ENCODE results near the gene LRRC9.

Gene LRRC9

DNA sequence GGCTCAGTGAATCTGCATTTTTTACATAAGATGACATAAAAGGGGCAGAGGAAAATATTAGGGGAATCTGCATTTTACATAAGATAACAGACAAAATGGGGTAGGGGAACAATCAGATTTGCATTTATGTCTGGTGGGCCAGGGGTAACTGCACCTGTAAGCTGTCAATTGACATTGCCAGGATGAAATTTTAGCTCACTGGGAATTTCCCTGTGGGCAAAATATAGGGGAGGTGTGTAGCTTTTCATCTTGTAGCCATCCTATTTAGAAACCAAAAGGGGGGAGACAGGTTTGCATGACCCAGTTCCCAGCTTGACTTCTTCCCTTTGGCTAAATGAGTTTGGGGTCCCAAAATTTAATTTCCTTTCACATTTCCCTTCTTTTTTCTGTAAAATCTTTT is 175.3 kb downstream of the LRRC9 start:
- no peak overlapping the region for H3K4me3 ChIP-seq (ENCODE audit: low read depth, low read length)
- H3K36me3 ChIP-seq (ENCODE audit: control insufficient read depth in 2 of 2, insufficient read depth in 1 of 2, low read length in 2 of 2): peaks cover 4 to 13% of the 10 kb centered on the region in 2 experiments; a peak in 2 of 3 replicates
- H3K27ac ChIP-seq (ENCODE audit: extremely low read depth, low read depth, low read length): no peak overlapping the region
- H3K4me1 ChIP-seq (ENCODE audit: control insufficient read depth, insufficient read depth, low read length): peaks cover 19% of the 10 kb centered on the region
- H3K9me3 ChIP-seq (ENCODE audit: control insufficient read depth, insufficient read depth, low read depth, low read length): no peaks in the 10 kb centered on the region
- ChIA-PET CTCF (interaction anchor here (1.1 kb wide), 1 partner anchor 519 kb away, joined by 4 read pairs; the partner anchor contains the start of gene CCDC175), POLR2A (interaction anchor here (0.8 kb wide), 1 partner anchor 70 kb away, joined by 5 read pairs; the partner anchor contains the start of gene DHRS7)
- TF ChIP-seq ZNF335 (tag by site-specific recombination; conservative IDR thresholded peaks at IDR 0.05): no peak
- TF ChIP-seq, protein P1, sequence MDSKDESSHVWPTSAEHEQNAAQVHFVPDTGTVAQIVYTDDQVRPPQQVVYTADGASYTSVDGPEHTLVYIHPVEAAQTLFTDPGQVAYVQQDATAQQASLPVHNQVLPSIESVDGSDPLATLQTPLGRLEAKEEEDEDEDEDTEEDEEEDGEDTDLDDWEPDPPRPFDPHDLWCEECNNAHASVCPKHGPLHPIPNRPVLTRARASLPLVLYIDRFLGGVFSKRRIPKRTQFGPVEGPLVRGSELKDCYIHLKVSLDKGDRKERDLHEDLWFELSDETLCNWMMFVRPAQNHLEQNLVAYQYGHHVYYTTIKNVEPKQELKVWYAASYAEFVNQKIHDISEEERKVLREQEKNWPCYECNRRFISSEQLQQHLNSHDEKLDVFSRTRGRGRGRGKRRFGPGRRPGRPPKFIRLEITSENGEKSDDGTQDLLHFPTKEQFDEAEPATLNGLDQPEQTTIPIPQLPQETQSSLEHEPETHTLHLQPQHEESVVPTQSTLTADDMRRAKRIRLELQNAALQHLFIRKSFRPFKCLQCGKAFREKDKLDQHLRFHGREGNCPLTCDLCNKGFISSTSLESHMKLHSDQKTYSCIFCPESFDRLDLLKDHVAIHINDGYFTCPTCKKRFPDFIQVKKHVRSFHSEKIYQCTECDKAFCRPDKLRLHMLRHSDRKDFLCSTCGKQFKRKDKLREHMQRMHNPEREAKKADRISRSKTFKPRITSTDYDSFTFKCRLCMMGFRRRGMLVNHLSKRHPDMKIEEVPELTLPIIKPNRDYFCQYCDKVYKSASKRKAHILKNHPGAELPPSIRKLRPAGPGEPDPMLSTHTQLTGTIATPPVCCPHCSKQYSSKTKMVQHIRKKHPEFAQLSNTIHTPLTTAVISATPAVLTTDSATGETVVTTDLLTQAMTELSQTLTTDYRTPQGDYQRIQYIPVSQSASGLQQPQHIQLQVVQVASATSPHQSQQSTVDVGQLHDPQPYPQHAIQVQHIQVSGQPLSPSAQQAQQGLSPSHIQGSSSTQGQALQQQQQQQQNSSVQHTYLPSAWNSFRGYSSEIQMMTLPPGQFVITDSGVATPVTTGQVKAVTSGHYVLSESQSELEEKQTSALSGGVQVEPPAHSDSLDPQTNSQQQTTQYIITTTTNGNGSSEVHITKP (tag by site-specific recombination; IDR thresholded peaks at IDR 0.05): peak; percentile 70; the same call in 1 of the 2 replicates
- TF ChIP-seq ZNF112 (tag by site-specific recombination; IDR thresholded peaks at IDR 0.05): no peak
- TF ChIP-seq, protein P2, sequence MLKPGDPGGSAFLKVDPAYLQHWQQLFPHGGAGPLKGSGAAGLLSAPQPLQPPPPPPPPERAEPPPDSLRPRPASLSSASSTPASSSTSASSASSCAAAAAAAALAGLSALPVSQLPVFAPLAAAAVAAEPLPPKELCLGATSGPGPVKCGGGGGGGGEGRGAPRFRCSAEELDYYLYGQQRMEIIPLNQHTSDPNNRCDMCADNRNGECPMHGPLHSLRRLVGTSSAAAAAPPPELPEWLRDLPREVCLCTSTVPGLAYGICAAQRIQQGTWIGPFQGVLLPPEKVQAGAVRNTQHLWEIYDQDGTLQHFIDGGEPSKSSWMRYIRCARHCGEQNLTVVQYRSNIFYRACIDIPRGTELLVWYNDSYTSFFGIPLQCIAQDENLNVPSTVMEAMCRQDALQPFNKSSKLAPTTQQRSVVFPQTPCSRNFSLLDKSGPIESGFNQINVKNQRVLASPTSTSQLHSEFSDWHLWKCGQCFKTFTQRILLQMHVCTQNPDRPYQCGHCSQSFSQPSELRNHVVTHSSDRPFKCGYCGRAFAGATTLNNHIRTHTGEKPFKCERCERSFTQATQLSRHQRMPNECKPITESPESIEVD (tag by site-specific recombination; IDR thresholded peaks at IDR 0.05): no peak
- TF ChIP-seq, protein P3, sequence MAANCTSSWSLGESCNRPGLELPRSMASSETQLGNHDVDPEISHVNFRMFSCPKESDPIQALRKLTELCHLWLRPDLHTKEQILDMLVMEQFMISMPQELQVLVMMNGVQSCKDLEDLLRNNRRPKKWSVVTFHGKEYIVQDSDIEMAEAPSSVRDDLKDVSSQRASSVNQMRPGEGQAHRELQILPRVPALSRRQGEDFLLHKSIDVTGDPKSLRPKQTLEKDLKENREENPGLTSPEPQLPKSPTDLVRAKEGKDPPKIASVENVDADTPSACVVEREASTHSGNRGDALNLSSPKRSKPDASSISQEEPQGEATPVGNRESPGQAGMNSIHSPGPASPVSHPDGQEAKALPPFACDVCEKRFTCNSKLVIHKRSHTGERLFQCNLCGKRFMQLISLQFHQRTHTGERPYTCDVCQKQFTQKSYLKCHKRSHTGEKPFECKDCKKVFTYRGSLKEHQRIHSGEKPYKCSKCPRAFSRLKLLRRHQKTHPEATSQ (tag by site-specific recombination; IDR thresholded peaks at IDR 0.05): no peak

DNA sequence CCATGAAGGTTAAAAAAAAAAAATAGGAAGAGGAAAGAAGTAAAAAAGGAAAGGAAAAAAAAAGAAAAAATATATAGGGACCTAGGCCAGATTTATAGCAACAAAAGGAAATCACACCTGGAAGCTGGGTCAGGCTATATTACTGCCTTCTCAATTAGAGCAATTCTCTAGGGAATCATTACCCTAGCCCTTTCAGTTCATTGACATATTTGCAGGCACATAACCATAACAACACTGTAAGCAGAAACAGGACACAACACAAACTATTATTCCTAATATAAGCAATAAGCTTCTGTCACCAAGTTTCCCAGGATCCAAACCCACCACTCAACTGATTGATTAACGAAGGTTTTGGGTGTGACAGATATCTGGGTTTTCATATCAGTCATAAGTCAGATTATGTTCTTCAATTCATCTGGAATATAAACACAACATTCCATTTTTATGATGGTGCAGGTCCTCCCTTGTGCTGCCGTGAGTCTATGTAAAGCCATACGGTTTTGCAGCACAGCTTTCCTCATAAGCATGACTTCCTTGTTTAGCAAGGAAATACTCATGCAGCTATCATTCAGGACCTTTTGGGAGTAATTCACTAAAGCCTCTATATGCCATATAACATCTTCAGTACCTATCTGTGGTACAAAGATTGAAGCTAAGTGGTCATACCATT is 176.0 kb downstream of the LRRC9 start:
- Histone ChIP-seq H3K27ac (ENCODE audit: extremely low read depth, low read depth, low read length) (no peak overlapping the region), H3K9me3 (ENCODE audit: control insufficient read depth, insufficient read depth, low read depth, low read length) (no peaks in the 10 kb centered on the region), H3K36me3 (ENCODE audit: control insufficient read depth in 2 of 2, insufficient read depth in 1 of 2, low read length in 2 of 2) (peaks cover 4 to 13% of the 10 kb centered on the region in 2 experiments; a peak in 2 of 3 replicates), H3K4me3 (ENCODE audit: low read depth, low read length) (no peak overlapping the region), H3K4me1 (ENCODE audit: control insufficient read depth, insufficient read depth, low read length) (peaks cover 15% of the 10 kb centered on the region)
- ChIA-PET CTCF (interaction anchor here (0.6 kb wide), 1 partner anchor 254 kb away, joined by 5 read pairs; no protein-coding TSS in a partner anchor), POLR2A (interaction anchor here (0.8 kb wide), 1 partner anchor 69 kb away, joined by 5 read pairs; the partner anchor contains the start of gene DHRS7)
- TF ChIP-seq ZNF223 (tag by site-specific recombination; IDR thresholded peaks at IDR 0.05) (no peak), ZNF133 (tag by site-specific recombination; IDR thresholded peaks at IDR 0.05) (no peak), ZFP69B (tag by site-specific recombination; IDR thresholded peaks at IDR 0.05) (no peak), ZSCAN30 (tag by site-specific recombination; IDR thresholded peaks at IDR 0.05) (no peak)
- TF ChIP-seq, protein P1 (tag by site-specific recombination; IDR thresholded peaks at IDR 0.05): 0 out of 2 replicates have a peak, but pooled peaks have one; percentile 1
